ENCODE results near the gene DEFB123.
"Not testable (repeated sequence)": the region's sequence is repeated elsewhere in the genome, so short reads cannot be mapped to it uniquely, and the experiment has no call there.

The DEFB123 gene, protein sequence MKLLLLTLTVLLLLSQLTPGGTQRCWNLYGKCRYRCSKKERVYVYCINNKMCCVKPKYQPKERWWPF

GRCh38 chr20:31440012-31440659, at the start of gene DEFB123:
Gene DEFB123 (plus strand): TSS chr20:31440632. CDS start chr20:31440699, 67 bp downstream.
- DNase-seq = no peak

DNA sequence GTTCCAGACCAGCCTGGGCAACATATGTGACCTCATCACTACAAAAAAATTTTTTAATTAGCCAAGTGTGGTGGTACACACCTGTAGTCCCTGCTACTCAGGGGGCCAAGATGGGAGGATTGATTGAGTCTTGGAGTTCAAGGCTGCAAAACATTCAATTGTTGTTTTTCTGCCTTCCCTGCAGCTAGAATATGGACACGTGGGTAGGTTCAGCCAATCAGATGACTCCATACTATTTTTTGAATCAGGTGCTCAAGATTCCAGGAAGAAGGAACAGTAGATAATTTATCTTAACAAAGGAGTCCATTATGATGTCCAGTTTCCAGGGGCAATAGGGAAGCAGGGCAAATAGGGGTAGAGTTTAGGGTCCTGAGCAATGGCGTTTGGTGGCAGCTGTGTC, 47.6 kb upstream of the DEFB123 start:
- no peak for DNase-seq

DNA sequence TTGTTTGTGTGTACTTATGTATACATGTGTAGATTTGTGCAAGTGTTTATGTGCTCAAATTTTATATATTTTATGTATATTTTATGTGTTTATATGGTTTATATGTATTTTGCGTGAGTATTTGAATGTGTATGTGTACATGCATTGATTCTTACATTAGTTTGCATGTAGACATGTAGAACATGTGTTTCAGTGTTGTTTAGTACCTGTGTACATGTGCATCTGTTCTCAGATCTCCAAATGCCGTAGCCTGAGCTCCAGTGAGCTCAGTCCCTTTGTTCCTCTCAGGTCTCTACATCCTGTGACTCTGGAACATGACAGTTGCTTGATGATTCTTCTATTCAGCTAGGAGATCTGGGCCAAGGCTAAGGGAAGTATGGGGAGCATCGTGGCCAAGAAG, 45.5 kb upstream of the DEFB123 start:
- DNase-seq = no peak

DNA sequence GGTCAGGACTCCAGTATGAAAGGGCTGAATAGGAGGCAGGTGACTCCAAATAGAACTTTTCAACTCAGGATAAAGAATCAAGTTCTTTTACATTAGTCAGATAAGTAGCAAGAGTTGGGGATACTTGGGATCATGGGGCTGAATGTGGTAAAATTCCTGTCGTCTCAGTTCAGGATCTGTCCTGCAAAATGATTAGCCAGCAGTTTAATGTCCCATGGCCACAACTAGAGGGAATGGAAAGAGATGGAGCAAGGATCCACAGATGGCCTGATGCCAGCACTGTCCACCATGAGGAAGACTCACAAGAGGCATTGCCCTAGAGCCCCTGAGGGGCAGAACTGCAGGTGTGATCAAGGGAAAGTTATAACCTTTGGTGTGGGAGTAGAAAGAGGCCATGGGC, 36.5 kb upstream of the DEFB123 start:
- DNase-seq = no peak

DNA sequence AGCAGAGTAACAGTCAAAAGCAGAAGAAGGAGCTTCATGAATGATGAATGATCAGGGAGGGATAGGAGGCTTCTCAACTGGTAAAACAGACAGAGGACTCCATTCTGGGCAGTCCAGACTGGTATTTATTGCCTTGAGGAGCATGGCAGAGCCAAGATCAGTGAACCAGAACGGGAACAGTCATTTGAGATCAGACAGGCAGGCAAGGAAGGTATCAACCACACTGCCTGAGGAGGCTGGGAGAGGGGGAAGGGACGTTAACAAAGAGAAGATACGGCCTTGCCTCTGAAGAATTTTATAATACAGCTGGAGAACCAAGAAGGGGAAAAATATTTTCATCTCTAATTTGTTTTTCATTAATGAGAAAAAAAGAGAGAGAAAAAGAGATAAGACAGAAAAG, 34.3 kb upstream of the DEFB123 start, which contains the start of gene DEFB121:
Gene DEFB121 (minus strand): TSS at position 101 of the 400 bp plus-strand sequence. CDS start 63 bp downstream, at position 38.
- DNase-seq = no peak

DNA sequence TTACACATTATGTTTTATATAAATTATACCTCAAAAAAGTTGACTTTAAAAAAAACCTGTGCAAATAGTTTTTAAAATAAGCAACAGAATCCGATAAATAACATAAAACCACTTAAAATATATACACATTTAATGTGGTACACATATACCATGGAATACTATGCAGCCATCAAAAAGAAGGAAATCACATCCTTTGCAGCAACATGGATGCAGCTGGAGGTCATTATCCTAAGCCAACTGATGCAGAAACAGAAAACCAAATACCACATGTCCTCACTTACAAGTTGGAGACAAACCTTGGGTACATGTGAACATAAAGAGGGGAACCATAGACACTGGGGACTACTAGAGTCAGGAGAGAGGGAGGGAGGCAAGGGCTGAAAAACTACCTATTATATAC, 30.4 kb upstream of the DEFB123 start:
- no peak for DNase-seq

DNA sequence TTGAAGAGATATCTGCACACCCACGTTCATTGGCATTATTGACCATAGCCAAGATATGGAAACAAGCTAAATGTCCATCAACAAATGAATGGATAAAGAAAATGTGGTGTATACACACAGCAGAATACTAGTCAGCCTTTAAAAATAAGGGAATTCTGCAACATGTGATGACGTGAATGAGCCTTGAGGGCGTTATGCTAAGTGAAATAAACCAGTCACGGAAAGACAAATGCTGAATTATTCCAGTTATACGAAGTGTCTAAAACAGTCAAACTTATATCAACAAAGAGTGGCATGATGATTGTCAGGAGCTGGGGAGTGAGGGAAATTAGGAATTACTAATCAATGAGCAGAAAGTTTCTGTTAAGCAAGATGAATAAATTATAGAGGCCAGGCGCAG, 26.1 kb upstream of the DEFB123 start:
- no peak for DNase-seq

DNA sequence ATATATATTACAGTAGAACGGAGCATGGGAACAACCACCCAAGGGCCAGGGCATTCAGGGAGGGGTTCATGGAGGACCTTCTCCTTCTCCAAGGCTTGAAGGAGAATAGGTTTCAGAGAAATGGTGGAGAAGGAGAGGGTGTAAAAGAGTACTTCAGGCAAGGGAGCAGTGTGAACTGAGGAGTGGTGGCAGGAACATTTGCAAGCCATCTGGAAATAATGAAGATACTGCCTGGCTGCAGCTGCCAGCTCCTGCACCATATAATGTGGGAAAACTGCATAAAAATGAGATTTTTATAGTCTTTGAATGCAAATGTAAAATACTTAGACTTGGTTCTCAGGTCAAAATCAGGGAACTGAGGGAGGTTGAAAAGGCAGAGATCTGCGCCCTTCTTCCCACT, 24.8 kb upstream of the DEFB123 start:
- DNase-seq = no peak

- no peak for DNase-seq
Observed at GRCh38 chr20:31418307-31418706, 22.1 kb upstream of the DEFB123 start.

- no peak for DNase-seq
Observed at GRCh38 chr20:31425797-31426196, 14.6 kb upstream of the DEFB123 start.

- not testable (repeated sequence) for DNase-seq
Observed at GRCh38 chr20:31426891-31427551, 13.4 kb upstream of the DEFB123 start.

- not testable (repeated sequence) for DNase-seq
Observed at GRCh38 chr20:31427576-31427975, 12.9 kb upstream of the DEFB123 start.

- DNase-seq = no peak
Observed at GRCh38 chr20:31430568-31431115, 9.8 kb upstream of the DEFB123 start.

DNA sequence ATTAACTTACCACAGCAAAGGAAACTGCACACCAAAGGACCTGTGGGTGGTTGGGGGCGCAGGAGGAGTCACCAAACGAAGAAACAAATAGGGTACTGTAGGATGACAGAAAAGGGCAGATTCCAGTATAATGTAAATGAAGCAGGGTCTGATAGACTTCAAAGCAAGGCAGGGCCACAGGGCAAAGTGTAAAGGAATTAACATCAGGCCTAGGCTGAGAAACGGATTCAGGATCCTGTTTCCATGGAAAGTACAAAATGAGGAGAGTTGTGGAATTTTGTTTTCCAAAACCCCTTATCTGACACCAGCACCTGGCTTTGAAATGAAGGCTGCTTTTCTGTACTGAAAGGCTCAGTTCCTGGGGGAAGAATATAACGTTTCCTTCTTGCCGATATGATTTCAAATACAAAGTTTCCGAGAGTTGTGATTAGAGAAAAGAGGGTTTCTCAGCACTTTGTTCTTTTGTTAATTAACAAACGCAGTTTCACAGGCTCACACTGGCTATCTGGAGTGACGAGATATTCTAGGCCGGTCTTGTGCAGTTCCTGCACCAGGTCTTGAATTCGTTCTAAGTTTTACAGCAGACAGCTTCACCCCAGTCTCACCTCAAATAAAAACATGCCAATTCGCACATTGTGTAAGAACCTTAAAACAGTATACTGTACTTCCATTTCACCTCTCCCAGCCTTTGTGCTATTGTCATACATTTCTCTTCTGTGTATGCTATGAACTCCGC, 5.8 kb downstream of the DEFB123 start:
- no peak for DNase-seq

DNA sequence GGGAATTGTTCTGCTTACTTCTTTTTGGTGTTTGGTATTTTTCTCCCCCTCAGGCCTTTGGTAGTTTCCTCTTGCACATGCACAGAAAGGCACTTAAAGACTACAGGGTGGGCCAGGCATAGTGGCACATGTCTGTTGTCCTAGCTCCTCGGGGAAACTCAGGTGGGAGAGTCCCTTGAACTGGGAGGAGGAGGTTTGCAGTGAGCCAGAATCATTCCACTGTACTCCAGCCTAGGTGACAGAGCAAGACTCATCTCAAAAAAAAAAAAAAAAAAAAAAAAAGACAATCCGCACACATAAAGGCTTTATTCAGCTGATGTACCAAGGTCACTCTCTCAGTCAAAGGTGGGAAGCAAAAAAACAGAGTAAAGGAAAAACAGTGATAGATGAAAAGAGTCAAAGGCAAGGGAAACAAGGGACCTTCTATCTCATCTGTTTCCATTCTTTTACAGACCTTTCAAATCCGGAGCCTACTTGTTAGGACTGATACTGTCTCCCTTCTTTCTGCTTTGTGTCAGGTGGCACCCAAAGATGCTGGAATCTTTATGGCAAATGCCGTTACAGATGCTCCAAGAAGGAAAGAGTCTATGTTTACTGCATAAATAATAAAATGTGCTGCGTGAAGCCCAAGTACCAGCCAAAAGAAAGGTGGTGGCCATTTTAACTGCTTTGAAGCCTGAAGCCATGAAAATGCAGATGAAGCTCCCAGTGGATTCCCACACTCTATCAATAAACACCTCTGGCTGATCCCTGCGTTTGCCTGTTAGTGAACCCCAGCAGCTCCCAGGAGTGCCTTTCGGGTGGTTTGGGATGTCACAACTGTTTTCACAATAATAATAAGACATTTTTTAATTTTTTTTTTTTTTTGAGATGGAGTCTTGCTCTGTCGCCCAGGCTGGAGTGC, 9.3 kb downstream of the DEFB123 start:
- no peak for DNase-seq

DNA sequence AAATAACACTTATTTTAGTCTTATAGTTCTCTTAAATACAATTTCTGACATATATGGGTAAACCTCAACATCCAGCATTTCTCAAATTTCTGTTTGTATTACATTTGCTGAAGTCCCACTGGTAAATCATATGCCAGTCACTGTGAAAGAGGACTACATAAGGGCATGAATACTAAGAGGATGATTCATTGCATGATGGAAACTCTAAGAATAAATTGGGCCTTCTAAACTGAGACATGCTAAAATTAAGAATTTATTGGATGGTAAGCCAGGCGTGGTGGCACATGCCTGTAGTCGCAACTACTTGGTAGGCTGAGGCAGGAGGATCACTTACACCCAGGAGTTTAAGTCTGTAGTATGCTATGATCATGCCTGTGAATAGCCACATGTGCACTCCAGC, 12.1 kb downstream of the DEFB123 start:
- DNase-seq = no peak

GRCh38 chr20:31454361-31454760, 13.9 kb downstream of the DEFB123 start:
- no peak for DNase-seq

DNA sequence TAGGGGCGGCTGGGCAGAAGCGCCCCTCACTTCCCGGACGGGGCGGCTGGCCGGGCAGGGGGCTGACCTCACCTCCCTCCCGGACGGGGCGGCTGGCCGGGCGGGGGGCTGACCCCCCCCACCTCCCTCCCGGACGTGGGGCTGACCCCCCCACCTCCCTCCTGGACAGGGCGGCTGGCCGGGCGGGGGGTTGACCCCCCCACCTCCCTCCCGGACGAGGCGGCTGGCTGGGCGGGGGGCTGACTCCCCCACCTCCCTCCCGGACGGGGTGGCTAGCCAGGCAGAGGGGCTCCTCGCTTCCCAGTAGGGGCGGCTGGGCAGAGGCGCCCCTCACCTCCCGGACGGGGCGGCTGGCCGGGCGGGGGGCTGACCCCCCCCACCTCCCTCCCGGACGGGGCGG, 30.5 kb downstream of the DEFB123 start:
- not testable (repeated sequence) for DNase-seq

DNA sequence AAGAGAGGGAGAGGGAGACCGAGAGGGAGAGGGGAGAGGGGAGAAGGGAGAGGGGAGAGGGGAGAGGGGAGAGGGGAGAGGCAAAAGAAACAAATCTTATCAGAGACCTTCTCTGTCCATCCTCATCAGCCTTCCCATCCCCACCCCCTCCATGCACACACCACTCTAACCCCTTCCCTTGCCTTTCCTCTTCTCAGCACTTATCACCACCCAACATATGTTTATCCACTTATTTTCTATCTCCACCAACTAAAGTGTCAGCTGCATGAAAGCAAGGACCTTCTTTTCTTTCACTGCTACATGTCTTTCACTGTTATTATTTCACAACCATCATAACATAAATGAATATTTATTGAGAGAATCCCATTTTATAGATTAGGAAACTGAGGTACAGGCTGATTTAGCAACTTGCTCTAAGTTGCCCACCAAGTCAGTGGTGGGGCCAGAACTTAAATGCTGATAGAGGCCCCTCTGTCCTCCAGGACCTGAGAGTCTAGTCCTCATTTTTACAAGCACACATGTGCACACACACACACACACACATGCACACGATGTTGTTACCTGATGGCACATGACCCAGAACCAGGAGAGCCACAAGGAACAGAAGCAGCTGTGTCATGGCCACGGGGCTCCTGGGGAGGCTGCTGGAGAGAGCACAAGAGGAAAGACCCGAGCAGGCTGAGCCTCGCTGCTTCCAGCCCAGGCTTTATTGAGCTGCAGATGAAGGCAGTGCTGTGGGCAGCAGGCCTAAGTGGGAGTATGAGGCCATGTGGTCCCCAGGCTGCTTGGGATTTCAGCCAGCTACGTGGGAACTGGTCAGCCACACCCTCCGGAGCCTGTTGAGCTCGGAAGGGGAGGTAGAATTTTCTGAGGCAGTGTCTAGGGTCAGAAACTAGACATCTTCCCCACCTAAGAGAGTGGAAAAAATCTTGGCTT, 32.2 kb downstream of the DEFB123 start:
- DNase-seq = no peak

GRCh38 chr20:31473331-31474096, 33.1 kb downstream of the DEFB123 start:
- no peak for DNase-seq

DNA sequence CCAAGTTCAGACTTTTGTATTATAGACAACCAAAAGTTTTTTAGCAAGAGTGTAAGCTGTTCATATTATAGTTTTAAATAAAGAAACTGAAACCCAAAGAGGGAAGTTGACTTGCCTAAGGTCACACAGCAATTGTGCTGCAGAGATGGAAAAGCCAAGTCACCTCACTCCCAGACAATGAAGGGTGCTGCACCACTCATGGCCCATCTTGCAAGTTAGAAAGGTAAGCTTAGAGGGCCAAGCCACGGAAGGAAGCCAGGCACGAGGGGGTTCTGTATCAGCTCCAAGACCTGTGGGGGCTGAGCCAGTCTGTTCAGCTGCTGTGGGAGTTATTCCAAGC, 33.6 kb downstream of the DEFB123 start:
- no peak for DNase-seq
